ENCODE data around the gene MICAL3. TPM values are rescaled to one million over a fixed set of nuclear protein-coding genes. Genes with fewer than 3 reads are reported as not detected.
A peak's percentile ranks its signal among the peaks of the same experiment; 100 is the strongest.

Gene MICAL3
- total and polyA plus RNA-seq, 9 of the 15 experiments (the other 6 are each of a cell fraction or from before 2014, with no cell fraction given), result 0.53 to 32.1 (median 12.3) TPM

- TF ChIP-seq ADNP (tag; IDR thresholded peaks at IDR 0.05) (no peak), MYNN (IDR thresholded peaks at IDR 0.05) (peak; percentile 98), MYNN (CRISPR knock-in tag; IDR thresholded peaks at IDR 0.05) (no peak), CBX1 (IDR thresholded peaks at IDR 0.05; ENCODE audit: low read depth) (no peak), PHF8 (IDR thresholded peaks at IDR 0.05; ENCODE audit: borderline replicate concordance, low read length) (no peak; the same call in 1 of the 2 replicates), YBX1 (IDR thresholded peaks at IDR 0.05) (no peak), ZFP91 (CRISPR knock-in tag; IDR thresholded peaks at IDR 0.05) (no peak), E2F3 (CRISPR knock-in tag; IDR thresholded peaks at IDR 0.05) (peak; percentile 72), POLR2AphosphoS2 (IDR thresholded peaks at IDR 0.05; ENCODE audit: low read length) (no peak), SMC3 (conservative IDR thresholded peaks at IDR 0.05; ENCODE audit: insufficient read depth, low read depth, low read length) (no peak), HIVEP1 (CRISPR knock-in tag; IDR thresholded peaks at IDR 0.05) (no peak), PTBP1 (IDR thresholded peaks at IDR 0.05; ENCODE audit: low read depth, low read length) (peak; percentile 85; the same call in 1 of the 2 replicates), PREB (CRISPR knock-in tag; IDR thresholded peaks at IDR 0.05) (no peak), ZBTB2 (IDR thresholded peaks at IDR 0.05) (peak; percentile 89), SMARCA4 (IDR thresholded peaks at IDR 0.05) (peak; percentile 99), PBX2 (CRISPR knock-in tag; IDR thresholded peaks at IDR 0.05; ENCODE audit: low read depth) (no peak), PBX2 (tag; conservative IDR thresholded peaks at IDR 0.05; ENCODE audit: low read depth) (peak; percentile 71), XRCC4 (IDR thresholded peaks at IDR 0.05; ENCODE audit: extremely low read depth, insufficient read depth, insufficient read length) (no peak), MCM5 (IDR thresholded peaks at IDR 0.05; ENCODE audit: low read depth) (no peak), JUNB (CRISPR knock-in tag; conservative IDR thresholded peaks at IDR 0.05) (no peak), NFRKB (IDR thresholded peaks at IDR 0.05; ENCODE audit: low read depth) (no peak)
Measured at GRCh38 chr22:17980638-17981051, 43.7 kb downstream of the MICAL3 start (continued).

Data from K562 (cell line).